ENCODE measurements around the gene TMEM158.
A peak's percentile ranks its signal among the peaks of the same experiment; 100 is the strongest.

TMEM158 gene

DNA sequence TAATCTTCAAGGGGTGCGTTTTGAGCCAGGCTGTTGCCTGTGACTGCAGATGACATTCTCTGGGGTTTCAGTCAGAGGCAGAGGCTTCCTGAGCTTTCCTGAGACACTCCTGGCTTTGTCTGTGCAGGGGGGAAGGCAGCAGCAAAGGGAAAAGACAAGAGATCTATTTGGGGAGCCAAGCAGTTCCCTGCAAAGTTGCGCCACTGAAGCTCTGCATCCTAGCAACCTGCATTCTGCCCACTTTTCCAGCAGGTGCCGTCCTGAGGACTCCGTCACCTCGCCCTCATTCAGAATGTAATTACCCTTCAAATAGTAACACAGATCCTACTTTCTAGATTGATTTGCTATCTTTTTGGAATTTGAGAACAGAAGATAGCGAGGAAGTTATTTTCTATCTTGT is 1.9 kb upstream of the TMEM158 start:
- no peak for DNase-seq (ENCODE audit: extremely low spot score)
- ChIA-PET CTCF (no interaction called here), POLR2A (no interaction called here)
- no peak for TF ChIP-seq LEF1 (IDR thresholded peaks at IDR 0.05; ENCODE audit: borderline replicate concordance)

DNA sequence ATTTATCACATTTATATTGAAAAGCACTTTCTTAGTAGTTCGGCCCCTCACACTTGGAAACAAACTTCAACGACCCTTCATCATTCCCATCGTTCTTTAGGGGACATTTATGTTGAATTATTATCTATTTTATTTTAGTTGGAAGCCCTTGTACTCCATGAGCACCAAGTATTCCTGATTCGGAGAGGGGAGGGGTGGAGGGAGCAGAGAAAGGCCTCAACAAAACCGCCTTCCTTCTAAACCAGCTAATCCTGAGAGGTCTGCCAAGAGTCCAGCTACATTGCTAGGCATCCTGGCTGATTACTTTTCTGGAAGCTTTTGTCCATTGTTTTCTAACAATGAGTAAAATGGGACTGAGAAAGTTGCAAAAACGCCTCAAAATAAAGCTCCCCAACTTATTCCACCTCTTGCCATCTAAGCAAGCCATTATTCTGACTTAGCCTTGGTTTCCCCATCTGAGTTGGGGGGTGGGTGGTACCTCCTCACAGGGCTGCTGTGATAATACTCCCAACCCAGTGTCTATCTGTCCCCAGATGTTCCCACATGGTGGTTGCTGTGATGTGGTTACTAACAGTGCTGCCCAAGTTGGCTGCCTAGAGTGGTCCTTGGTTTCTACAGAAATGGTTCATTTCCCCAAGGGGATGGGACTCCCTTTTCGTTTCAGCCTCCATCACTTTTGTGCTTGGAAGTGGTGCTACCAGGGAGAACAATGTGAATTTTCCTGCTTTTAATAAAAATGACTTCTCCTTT is 1.2 kb upstream of the TMEM158 start:
- POLR2A ChIA-PET = interaction anchor here (0.6 kb wide), 1 partner anchor 69 kb away, joined by 3 read pairs; no protein-coding TSS in a partner anchor
- CTCF ChIA-PET = interaction anchor here (1.5 kb wide), 1 partner anchor 433 kb away, joined by 5 read pairs; no protein-coding TSS in a partner anchor
- DNase-seq (ENCODE audit: extremely low spot score) = no peak
- no peak for TF ChIP-seq CTBP1 (IDR thresholded peaks at IDR 0.05; ENCODE audit: borderline replicate concordance)
- no peak for TF ChIP-seq FOXK2 (IDR thresholded peaks at IDR 0.05)
- TF ChIP-seq L3MBTL2 (conservative IDR thresholded peaks at IDR 0.05) = no peak
- no peak for TF ChIP-seq SUZ12 (IDR thresholded peaks at IDR 0.05)
- no peak for TF ChIP-seq FOXA1 (IDR thresholded peaks at IDR 0.05)
- TF ChIP-seq ELF4 (IDR thresholded peaks at IDR 0.05) = no peak
- TF ChIP-seq LEF1 (IDR thresholded peaks at IDR 0.05; ENCODE audit: borderline replicate concordance) = no peak
- no peak for TF ChIP-seq ZNF384 (IDR thresholded peaks at IDR 0.05)

DNA sequence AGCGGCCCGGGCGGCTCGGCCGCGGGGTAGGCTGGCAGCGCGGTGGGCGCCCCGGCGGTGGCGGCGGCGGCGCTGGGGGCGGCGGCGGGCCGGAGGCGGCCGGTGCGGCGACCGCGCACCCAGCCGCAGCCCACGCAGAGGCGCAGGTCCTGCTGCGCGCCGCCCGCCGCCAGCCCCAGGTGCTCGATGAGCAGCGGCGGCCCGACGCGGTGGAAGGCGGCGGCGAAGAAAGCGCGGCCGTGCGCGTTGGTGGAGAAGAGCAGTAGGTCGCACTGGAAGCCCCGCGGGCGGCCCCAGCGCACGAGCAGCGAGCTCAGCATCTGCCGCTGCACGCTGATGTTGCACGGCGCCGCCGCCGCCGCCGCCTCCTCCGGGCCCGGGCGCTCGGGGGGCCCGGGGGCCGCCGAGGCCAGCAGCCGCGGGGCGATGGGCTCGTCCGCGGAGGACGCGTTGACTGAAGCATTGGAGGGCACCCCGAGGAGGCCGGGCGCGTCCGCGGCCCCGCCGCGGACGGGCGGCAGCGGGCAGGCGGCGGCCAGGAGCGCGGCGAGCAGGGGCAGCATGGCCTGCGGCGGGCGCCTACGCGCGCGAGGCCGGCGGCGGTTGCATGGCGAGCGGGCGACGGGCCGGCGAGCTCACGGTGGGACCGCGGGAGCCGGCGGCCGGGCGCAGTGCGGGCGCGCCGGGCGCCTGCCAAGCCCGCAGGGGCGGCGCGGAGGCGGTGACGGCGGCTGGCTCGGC is 452 bp downstream of the TMEM158 start:
- TF ChIP-seq SP1 (IDR thresholded peaks at IDR 0.05) = no peak
- TF ChIP-seq, protein P1, sequence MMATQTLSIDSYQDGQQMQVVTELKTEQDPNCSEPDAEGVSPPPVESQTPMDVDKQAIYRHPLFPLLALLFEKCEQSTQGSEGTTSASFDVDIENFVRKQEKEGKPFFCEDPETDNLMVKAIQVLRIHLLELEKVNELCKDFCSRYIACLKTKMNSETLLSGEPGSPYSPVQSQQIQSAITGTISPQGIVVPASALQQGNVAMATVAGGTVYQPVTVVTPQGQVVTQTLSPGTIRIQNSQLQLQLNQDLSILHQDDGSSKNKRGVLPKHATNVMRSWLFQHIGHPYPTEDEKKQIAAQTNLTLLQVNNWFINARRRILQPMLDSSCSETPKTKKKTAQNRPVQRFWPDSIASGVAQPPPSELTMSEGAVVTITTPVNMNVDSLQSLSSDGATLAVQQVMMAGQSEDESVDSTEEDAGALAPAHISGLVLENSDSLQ (IDR thresholded peaks at IDR 0.05) = no peak
- no peak for TF ChIP-seq NFRKB (IDR thresholded peaks at IDR 0.05)
- no peak for TF ChIP-seq FOXA1 (IDR thresholded peaks at IDR 0.05)
- no peak for TF ChIP-seq CTBP1 (IDR thresholded peaks at IDR 0.05; ENCODE audit: borderline replicate concordance)
- no peak for TF ChIP-seq FOXM1 (IDR thresholded peaks at IDR 0.05; ENCODE audit: borderline replicate concordance)
- no peak for TF ChIP-seq ELF4 (IDR thresholded peaks at IDR 0.05)
- no peak for TF ChIP-seq ARNT (IDR thresholded peaks at IDR 0.05)
- no peak for TF ChIP-seq BHLHE40 (IDR thresholded peaks at IDR 0.05; ENCODE audit: borderline replicate concordance)
- no peak for TF ChIP-seq LEF1 (IDR thresholded peaks at IDR 0.05; ENCODE audit: borderline replicate concordance)
- no peak for TF ChIP-seq TARDBP (IDR thresholded peaks at IDR 0.05)
- TF ChIP-seq SUZ12 (IDR thresholded peaks at IDR 0.05) = no peak
- TF ChIP-seq L3MBTL2 (conservative IDR thresholded peaks at IDR 0.05) = no peak
- no peak for TF ChIP-seq HDGF (IDR thresholded peaks at IDR 0.05; ENCODE audit: borderline replicate concordance)
- TF ChIP-seq FOXK2 (IDR thresholded peaks at IDR 0.05) = no peak
- no peak for TF ChIP-seq ZNF384 (IDR thresholded peaks at IDR 0.05)
- POLR2A ChIA-PET = interaction anchor here (1.1 kb wide), 1 partner anchor 282 kb away, joined by 3 read pairs; no protein-coding TSS in a partner anchor
- CTCF ChIA-PET = interaction anchor here (0.6 to 1.5 kb wide), 3 partner anchors 185 to 434 kb away, joined by 3 to 5 read pairs (median 4); no protein-coding TSS in a partner anchor
- peak; percentile 48 for DNase-seq (ENCODE audit: extremely low spot score)

DNA sequence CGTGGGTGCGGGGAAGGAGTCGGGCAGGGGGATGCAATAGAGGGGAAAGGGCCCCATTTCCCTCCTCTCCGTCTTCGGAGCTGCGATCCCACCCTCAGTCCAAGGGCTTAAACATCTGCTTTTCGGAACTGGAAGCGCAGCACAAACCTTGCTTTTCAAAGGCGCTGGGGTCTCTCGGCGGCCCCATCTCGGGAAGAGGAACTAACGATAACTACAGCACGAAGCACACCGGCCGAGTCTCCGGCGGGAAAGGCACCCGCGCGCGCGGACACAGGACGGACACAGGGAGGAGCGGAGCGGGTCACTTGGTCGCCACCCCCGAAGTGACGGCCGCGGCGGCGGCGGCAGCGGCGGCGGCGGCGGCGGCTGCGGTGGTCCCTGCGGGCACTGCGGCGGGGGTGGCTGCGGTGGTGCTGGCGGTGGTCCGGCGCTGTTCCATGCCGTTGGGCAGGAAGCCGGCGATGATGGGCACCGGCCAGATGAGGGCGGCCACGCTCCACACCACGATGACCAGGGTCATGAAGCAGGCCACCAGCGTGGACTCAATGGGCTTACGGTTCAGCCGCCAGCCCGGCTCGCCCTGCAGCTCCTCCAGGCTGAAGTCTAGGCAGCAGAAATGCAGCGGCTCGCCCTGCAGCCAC is 1.1 kb downstream of the TMEM158 start:
- TF ChIP-seq TARDBP (IDR thresholded peaks at IDR 0.05) (no peak), L3MBTL2 (conservative IDR thresholded peaks at IDR 0.05) (peak; percentile 78)
- ChIA-PET POLR2A (no interaction called here), CTCF (interaction anchor here (1.4 kb wide), 1 partner anchor 184 kb away, joined by 4 read pairs; no protein-coding TSS in a partner anchor)
- DNase-seq (ENCODE audit: extremely low spot score) = peak; percentile 67

DNA sequence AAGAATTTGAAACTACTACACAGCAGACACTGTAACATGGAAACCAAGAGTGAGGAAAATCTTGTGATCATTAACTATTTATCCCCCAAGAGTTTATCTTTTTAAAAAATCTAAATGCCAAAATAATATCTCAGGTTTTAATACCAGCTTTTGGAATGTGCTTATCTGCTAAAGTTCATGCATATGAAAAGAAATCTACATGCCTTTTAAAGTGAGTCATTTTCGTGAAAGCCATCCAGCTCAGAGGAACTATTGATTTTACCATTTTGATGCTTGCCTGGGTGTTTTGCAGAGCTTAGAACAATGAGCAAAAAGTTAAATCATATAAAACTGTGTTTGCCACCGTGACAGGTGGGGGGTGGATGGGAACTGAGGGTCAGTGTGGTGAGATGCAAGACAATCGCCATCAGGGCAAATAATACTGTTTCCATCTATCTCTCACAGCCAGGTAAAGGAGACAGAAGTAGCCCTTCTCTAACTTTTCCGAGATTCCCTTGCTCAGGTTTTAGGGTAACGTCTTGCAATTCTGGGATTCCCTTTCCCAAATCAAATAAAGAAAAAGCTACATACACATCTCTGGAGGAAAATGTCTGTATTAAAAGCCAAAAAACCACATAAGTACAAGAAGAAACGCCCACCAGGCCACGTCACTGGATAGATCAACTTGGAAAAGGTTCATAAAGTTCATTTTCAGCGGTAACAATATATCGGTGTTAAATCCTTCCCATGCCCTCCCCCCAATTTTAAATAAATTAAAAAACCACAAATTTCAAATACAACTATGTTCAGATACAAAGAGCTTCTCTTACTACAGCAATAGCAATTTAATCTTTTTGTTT is 2.0 kb downstream of the TMEM158 start:
- DNase-seq (ENCODE audit: extremely low spot score) = no peak
- ChIA-PET CTCF (interaction anchor here (0.6 to 1.4 kb wide), 2 partner anchors 19 to 184 kb away, joined by 3 to 4 read pairs; no protein-coding TSS in a partner anchor), POLR2A (no interaction called here)
- TF ChIP-seq CTBP1 (IDR thresholded peaks at IDR 0.05; ENCODE audit: borderline replicate concordance) (no peak), NFRKB (IDR thresholded peaks at IDR 0.05) (no peak), HDGF (IDR thresholded peaks at IDR 0.05; ENCODE audit: borderline replicate concordance) (no peak), FOXK2 (IDR thresholded peaks at IDR 0.05) (no peak), ARNT (IDR thresholded peaks at IDR 0.05) (no peak), SUZ12 (IDR thresholded peaks at IDR 0.05) (no peak), BHLHE40 (IDR thresholded peaks at IDR 0.05; ENCODE audit: borderline replicate concordance) (no peak), FOXA1 (IDR thresholded peaks at IDR 0.05) (no peak), LEF1 (IDR thresholded peaks at IDR 0.05; ENCODE audit: borderline replicate concordance) (no peak), ELF4 (IDR thresholded peaks at IDR 0.05) (no peak), SP1 (IDR thresholded peaks at IDR 0.05) (no peak), ZNF384 (IDR thresholded peaks at IDR 0.05) (no peak), TARDBP (IDR thresholded peaks at IDR 0.05) (no peak)

DNA sequence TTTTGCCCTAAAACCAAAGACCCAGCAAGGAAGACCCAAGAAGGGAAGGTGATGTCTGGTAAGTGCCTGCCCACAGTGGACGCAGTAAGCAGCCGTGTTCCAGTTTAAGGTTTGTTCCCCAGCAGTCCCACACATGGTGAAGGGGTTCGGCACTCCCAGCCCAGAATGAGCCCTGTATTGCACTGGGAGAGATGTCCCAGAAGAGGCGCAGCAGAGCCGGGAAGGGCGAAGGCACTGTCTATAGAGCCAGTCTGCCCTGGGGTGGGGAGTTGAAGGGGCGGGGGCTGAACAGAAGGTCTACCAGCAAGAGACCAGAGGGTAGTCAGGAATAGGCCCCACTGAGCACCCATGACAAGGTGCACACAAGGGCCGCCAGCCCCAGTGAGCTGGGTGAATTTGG is 6.4 kb downstream of the TMEM158 start:
- CTCF ChIA-PET = interaction anchor here (1.2 kb wide), 1 partner anchor 9 kb away, joined by 4 read pairs; no protein-coding TSS in a partner anchor
- no peak for TF ChIP-seq ELF4 (IDR thresholded peaks at IDR 0.05)
- no peak for TF ChIP-seq L3MBTL2 (conservative IDR thresholded peaks at IDR 0.05)
- TF ChIP-seq ARNT (IDR thresholded peaks at IDR 0.05) = no peak
- TF ChIP-seq FOXK2 (IDR thresholded peaks at IDR 0.05) = no peak
- TF ChIP-seq FOXM1 (IDR thresholded peaks at IDR 0.05; ENCODE audit: borderline replicate concordance) = no peak
- TF ChIP-seq NFRKB (IDR thresholded peaks at IDR 0.05) = no peak
- no peak for TF ChIP-seq FOXA1 (IDR thresholded peaks at IDR 0.05)
- no peak for TF ChIP-seq CTBP1 (IDR thresholded peaks at IDR 0.05; ENCODE audit: borderline replicate concordance)
- TF ChIP-seq HDGF (IDR thresholded peaks at IDR 0.05; ENCODE audit: borderline replicate concordance) = no peak
- no peak for TF ChIP-seq LEF1 (IDR thresholded peaks at IDR 0.05; ENCODE audit: borderline replicate concordance)
- no peak for TF ChIP-seq SP1 (IDR thresholded peaks at IDR 0.05)
- no peak for TF ChIP-seq BHLHE40 (IDR thresholded peaks at IDR 0.05; ENCODE audit: borderline replicate concordance)

More for the DNA sequence above, 6.4 kb downstream of the TMEM158 start:
- DNase-seq (ENCODE audit: extremely low spot score) = no peak
- POLR2A ChIA-PET = no interaction called here

Measured in HEK293T (cell line).